ENCODE results near the gene SEMA3E.

Gene SEMA3E

DNA sequence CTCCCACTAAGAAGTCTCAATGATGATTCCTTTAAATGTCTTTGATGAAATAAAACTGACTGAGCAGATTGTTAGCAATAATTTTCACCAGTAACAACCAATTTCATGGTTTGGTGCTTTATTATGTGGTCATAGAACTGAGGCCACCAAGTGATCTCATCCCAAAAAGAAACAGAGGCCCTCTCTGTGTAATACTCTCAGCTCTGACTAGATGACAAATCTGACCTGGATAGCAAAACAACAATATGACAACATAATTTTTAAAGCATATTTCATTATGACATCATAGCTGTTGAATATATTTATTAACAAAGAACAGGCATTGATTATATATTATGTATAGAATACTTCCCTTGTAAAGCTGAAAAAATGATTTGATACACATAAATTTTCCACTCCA is 5.9 kb downstream of the SEMA3E start:
- no peak for DNase-seq (ENCODE audit: low read depth in 1 of 2, low spot score in 1 of 2)

DNA sequence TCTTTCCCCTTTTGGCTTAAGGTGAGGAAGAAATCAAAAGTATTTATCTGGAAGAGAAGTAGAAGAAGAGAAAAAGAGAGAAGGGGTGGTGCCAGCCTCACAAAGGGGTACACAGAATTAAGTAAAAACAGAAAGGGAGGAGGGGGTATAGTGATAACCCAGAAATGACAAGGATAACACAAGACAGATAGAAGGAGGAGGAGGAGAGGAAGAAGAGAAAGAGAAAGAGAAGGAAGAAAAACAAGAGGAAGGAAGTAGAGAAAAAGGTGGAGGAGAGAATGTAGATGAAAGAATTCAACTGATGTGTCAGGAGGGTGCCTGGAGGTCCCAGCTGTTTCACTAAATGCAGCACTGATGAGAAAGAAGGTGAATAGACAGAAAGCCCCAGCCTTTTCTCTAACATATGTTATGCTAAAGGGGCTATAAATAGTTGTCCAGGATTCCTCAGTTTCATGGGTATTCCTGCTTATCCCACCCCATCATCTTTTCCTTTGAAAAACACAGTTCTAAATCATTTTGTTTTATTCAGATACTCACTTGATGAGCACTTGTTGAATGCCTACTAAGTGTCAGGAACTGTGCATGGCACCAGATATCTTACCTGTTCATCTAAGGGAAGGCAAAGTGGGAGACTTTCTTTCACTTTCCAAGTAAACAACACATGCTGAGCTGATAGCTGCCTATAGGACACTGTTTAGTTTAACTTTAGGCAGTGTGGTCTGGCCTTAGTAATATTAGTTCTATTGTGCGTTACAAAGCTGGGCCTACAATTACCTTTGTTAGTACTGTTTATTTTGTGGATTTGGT is 8.0 kb downstream of the SEMA3E start:
- DNase-seq (ENCODE audit: low read depth in 1 of 2, low spot score in 1 of 2), result no peak

DNA sequence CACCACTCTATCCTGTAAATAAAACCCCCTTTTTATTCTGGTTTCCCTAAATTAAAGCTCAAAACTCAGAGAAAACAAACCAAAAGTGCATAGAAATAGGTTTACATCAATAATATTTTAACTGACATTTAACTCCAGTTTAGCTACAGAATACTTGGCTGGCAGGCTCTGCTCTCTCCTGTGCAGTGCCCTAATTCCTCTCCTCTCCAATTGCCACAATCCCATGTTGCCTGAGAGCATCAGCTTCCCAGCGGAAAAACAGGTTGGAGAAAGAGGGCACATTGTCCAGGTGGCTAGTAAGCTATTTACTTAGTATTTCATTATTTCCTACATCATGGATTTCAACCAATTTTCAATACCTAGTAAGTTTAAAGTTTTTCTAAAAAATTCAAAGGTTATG is 8.7 kb downstream of the SEMA3E start:
- DNase-seq (ENCODE audit: low read depth in 1 of 2, low spot score in 1 of 2), result no peak

DNA sequence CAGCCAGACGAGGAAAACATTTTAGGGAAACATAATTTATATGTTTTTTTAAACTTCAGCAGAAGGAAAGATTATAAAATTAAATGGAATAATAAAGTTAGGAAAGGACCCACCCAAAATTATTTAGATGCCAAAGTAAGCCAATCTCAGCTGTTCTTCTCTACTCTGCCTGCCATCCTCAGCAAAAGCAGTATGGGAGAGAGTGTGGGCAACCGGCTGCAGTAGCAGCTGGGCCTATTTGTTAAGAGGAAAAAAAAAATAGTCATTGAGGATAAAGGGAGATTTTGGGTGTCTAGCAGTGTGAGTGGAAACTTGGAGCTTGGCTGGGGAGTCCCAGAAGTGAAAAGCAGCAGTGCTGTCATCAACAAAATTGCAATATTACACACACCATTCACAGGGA is 15.4 kb downstream of the SEMA3E start:
- no peak for DNase-seq (ENCODE audit: low read depth in 1 of 2, low spot score in 1 of 2)

DNA sequence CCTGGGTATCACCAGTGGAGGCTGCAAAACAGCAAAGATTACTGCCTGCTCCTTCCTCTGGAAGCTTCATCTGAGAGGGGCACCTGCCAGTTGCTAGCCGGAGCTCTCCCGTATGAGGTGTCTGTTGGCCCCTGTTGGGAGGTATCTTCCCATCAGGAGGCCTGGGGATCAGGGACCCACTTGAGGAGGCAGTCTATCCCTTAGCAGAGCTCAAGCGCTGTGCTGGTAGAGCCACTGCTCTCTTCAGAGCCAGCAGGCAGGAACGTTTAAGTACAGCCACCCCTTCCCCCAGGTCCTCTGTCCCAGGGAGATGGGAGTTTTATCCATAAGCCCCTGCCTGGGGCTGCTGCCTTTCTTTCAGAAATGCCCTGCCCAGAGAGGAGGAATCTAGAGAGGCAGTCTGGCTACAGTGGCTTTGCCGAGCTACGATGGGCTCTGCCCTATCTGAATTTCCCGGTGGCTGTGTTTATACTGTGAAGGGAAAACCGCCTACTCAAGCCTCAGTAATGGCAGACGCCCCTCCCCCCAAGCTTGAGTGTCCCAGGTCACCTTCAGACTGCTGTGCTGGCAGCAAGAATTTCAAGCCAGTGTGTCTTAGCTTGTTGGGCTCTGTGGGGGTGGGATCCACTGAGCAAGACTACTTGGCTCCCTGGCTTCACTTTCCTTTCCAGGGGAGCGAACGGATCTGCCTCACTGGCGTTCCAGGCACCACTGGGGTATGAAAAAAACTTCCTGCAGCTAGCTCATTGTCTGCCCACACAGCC is 19.6 kb downstream of the SEMA3E start:
- DNase-seq (ENCODE audit: low read depth in 1 of 2, low spot score in 1 of 2), result no peak

DNA sequence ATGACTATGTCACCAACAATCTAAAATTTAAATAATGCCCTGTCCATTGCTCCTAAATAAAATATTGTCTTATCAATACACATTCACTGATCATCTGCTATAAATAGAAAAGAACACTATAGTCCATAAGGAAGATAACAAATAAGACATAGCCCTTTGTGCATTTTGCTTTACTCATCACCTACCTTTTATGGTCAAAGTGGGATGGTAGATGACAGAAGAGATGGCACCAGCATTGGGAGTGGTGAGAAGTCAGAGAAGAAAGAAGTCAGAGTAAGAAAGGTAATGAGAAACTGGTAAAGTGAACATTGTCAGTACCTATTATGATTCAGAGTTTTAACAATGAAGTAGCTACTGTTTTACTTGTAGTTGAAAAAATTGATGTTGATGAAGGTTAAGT is 31.1 kb downstream of the SEMA3E start:
- DNase-seq (ENCODE audit: low read depth in 1 of 2, low spot score in 1 of 2), result no peak

DNA sequence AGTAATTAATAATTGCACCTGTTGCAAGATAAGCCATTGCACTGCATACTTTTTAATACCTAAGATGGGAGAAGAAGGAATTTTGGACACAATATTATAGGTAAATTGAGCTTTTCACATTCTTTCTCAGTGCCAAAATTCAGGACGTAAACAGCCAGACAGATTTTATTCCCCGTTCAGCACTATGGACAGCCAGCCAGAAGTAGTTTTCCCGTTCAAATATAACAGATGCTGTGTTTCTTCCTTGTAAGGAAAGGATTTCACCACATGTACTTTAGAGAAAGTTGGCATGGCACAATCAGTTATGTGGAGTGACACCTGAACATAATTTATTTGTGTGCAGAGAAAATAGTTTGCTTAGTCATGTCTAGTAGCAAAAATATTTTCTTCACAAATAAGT is 34.8 kb downstream of the SEMA3E start:
- DNase-seq (ENCODE audit: low read depth in 1 of 2, low spot score in 1 of 2), result no peak

DNA sequence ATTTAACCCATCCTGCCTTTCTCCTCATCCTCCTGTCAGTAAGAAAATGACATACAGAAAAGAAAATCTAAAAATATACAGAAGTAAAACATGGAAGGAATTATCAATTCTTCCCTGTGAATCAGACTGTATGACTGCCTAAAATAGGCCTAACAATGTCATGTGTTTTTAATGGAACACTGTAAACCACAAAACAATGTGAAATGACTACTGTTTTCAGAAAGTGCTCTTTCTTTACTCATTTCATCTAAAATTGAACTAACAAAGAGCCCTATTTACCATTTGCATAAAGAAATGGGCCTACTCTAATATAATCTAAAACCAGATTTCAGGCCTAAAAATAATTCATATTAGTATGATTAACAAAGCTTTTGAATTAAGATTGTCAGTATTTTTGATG is 35.7 kb downstream of the SEMA3E start:
- DNase-seq (ENCODE audit: low read depth in 1 of 2, low spot score in 1 of 2), result no peak

DNA sequence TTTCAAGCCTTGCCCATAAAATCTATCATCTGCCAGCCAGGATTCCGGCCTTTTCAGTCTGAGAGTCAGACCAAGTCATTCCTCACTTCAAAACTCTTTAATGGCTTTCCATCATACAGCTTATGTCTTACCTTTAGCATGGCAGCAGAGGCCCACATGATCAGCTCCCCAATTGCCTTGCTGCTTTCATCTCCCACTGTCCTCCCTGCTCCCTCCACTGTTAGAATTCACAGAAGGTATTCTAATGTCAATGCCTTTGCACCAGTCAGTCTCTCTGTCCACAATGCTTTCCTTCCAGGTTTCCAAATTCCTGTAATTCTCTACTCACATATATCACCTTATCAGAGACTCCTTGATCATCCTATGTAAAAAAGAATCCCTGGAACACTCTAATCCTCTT is 37.2 kb downstream of the SEMA3E start:
- DNase-seq (ENCODE audit: low read depth in 1 of 2, low spot score in 1 of 2), result no peak

DNA sequence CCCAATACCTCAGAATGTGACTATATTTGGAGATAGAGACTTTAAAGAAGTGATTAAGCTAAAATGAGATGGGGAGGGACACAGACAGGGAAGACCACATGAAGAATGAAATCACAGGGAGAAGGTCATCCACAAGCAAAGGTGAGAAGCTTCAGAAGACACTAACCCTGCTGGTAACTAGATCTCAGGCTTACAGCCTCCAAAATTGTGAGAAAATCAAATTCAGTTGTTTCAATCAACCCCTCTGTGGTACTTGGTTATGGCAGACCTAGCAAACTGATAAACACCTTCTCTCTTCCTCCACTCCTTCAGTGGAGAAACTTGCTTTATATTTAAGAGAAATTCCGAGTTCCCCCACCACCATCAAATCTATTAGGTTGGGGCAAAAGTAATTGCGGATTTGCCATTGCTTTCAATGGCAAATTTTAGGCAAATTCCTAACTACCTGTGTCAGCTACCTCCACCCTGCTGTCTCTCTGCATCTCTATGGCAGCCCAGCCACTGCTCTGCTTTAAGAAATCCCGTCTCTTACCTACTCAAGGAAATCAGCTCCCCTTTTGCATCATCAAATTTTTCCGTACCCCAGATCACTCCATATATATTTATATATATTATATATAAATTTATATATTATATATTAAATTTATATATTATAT is 38.2 kb downstream of the SEMA3E start:
- no peak for DNase-seq (ENCODE audit: low read depth in 1 of 2, low spot score in 1 of 2)

DNA sequence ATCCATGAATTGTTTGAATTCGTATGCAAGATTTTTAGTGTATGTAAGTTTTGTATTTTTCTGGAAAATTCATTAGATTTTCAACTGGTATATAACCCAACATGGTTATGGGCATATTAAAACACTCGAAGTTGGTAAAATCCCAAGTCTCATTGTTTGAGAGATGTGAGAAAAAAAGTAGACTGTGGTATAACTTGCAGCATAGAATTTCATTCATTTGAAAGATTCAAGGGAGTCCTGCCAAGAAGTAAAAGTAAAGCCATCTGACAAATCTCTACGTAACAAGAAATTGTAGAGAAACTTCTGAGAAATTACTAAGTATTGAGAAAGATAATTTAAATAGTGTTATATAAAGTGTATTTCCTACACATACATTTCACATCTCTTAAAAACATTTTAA is 40.2 kb downstream of the SEMA3E start:
- DNase-seq (ENCODE audit: low read depth in 1 of 2, low spot score in 1 of 2), result no peak

DNA sequence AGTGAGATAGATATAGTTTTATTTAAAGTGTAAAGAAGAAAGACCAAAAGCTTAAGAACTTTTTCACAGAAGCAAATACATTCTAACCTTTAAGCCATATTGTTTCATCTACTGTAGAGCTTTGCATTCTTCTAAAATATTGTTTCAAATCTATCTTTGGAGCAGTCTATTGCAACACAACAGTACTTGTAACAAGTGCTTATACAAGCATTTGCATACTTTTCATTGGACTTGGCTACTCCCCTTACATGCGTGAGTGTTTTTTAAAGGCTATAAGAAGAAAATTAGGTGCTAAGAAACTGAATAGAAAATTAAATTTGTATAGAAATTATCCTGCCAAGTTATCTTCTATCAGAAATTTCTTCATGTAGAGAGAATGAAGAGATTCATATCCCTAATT is 45.3 kb downstream of the SEMA3E start:
- no peak for DNase-seq (ENCODE audit: low read depth in 1 of 2, low spot score in 1 of 2)

DNA sequence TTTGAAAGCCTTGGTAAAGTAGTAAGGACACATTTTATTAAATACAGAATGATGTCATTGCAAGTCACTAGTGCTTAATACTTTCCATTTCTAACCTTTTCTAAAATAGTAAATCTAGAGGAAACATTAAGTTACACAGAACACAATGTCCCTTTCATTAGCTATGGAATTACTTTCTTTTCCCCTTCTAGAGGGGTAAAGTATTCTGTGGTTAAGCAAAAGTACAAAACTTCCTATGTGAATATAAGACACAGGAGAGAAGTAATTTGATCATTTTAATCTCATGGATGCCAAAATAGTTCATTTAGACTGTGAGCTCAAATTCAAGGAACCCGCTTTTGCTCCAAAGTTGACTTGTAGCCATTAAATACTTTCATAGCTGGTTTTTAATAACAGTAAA is 49.8 kb downstream of the SEMA3E start:
- no peak for DNase-seq (ENCODE audit: low read depth in 1 of 2, low spot score in 1 of 2)

DNA sequence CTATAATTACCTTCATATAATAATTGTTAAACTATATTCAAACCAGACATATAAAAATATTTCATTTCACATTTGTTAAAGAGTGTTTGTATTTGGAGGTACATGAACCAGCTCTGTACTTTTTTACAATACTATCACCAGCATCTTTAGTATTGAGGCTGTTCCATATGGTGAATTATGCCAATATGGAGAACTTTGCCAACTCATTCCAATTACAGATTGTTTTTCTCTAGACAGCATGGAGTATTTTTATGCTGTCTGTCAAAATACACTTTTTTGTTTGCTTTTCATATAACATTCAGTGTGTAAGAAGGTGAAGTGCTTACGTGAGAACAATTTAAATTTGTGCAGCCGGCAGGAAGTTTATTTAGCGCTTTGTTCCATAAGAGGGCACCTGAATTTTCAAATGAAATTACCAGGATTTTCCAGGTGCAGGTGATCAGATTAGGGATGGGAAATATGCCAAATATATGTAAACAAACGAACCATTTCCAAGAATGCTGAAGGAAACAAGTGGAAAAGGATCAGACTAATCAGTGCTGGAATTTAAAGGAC is 54.9 kb downstream of the SEMA3E start:
- DNase-seq (ENCODE audit: low read depth in 1 of 2, low spot score in 1 of 2), result no peak

DNA sequence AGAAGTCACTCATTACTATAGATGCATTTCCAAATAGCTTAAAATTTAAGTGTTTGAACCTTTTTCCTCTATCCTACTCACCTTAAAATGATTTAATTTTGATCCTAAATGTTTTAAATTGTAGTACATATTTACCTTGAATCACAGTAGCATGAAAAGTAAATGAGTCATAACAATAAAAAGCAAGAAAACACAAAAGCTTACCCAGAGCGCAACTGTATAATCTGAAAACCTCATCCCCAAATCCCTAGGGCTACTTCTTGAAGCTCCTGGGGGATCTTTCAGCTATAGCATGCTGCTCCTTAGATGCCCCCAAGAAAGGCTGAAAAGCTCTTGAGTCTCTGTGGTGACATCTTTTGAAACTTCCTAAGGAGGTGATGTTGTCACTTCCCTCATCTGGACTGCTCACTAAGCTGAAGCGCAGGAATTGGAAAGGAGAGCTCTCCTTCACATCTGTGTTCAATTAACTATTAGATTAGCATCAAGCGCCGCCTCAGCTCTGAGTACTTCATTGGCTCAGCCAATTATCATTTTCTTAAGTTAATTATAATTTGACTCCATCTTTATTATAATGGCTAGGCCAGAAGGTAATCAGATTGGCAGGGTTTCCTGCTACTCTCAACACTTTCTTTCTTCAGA is 60.2 kb downstream of the SEMA3E start:
- DNase-seq (ENCODE audit: low read depth in 1 of 2, low spot score in 1 of 2), result no peak

DNA sequence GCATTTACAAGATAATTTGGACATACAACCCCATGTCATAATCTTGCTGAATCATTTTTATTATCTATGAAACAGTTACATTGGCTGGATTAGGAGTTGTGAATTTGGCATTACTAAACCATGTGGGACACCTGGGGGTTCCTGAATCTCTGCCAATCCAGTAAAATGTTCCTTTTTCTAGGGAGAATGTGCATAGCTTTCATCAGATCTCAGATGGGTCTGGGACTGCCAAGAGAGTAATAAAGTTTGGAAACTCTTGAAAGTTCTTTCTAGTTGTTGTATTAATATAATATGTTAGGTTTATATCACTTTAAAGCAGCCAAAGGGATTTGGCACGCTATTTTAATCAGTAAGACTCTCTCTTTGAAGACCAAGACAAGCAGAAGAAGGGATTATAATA is 62.7 kb downstream of the SEMA3E start:
- DNase-seq (ENCODE audit: low read depth in 1 of 2, low spot score in 1 of 2), result no peak

DNA sequence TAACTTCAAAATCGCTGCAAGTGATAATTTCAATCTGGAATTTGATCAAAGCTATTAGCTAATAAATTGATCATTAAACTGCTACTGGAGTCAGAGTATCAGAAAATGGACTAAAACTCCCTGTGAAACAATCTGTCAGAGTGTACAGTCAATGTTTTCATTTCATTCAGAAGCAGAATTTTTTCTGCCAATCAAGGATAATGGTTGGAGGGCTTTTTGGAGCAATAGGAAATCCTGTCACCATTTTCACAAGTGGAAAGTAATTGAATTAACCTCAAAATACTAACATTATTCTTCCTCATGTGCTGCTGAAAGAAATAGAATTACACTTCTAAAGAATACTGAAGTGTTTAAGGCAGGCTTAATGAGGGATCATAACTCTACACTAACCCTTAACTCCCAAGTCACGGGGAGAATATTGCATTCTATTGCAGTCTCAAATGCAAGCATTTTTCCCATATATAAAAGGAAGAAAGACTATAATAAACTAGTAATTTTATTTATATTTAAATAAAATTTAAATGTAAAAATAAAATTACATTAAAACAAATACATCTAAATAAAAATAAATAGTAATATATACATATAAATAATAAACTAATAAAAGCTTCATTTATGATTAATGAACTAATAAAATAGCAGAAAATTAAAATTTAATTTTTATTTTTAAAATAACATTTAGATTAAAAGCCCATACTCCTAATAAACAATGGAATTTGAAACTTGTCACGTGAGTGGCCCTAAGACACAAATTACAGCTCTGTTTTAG is 67.1 kb downstream of the SEMA3E start:
- DNase-seq (ENCODE audit: low read depth in 1 of 2, low spot score in 1 of 2), result no peak

DNA sequence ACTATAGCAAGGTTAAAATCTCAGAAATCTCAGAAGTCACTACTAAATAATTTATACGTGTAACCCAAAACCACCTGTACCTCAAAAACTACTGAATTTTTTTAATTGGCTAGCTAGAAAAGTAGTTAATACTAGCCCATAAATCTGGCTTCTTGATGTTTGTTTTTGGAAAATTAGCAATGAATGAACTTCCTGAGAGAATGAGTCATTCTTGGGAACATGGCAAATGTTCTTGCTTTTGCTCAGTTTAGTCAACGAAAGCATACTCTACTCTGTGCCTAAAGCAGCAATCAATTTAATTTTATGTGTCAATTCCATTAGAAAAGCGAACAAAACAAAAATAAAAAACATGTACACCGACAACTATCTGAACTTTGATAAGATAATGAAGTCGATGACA is 69.2 kb downstream of the SEMA3E start:
- no peak for DNase-seq (ENCODE audit: low read depth in 1 of 2, low spot score in 1 of 2)

DNA sequence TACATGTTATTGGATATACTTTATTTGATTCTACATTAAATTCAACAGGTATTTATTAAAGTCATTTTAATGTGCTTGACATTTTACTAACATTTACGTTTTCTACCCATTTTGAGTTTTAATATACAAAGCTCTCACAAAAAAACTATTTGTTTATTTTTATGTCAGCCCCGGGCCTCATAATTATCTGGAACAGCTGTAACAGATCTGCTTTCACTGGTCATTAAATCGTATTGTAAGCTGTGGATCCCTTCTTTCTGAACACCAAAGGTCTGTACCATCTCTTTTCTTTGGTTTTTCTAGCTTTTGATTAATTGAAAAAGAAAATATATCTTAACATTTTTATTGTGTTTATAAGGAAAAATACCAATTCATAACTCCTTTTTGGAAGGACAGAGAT is 73.5 kb downstream of the SEMA3E start:
- no peak for DNase-seq (ENCODE audit: low read depth in 1 of 2, low spot score in 1 of 2)

DNA sequence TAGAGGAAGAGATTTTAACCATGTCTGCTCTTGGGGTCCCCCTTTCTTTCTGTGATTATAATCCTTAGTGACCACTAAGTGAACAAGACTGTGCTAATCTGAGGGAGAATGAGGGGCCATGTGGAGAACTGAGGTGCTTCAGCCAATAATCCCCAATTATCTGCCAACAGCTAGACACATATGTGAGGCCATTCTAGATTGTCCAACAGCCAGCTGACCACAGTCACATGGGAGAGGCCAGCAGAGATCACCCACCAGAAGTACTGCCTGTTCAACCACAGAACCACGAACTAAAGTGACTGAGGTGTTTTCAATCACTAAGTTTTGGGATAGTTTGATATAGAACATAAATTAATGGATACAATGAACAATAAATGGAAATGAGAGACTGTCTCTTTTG is 74.3 kb downstream of the SEMA3E start:
- DNase-seq (ENCODE audit: low read depth in 1 of 2, low spot score in 1 of 2), result no peak

DNA sequence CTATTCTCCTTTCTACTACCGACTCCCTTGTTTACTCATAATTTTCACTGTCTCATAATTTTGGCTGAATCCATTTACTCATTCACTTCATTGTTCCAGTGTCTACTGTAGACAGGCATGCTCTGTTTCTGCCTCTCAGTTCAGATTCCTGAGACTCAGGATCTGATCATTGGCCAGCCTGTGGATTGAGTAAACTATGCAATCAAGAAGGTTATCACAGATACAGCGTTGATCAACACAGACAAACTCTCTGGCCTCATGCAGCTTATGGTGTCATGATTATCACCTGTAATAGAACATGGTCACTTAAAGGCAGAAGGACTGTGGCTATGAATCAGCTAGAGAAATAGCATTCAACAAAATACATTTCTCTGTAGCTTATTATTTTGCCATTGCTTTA is 86.0 kb downstream of the SEMA3E start:
- DNase-seq (ENCODE audit: low read depth in 1 of 2, low spot score in 1 of 2), result no peak

All from activated CD4-positive, alpha-beta T cell treated with anti-CD3 and anti-CD28 coated beads, Interleukin-2, amount 50 U/mL, for 24 hours (primary cell).